HG03469 (cell line): Measurements from ENCODE around the gene SOX18.
"Not testable (repeated sequence)": the region's sequence is repeated elsewhere in the genome, so short reads cannot be mapped to it uniquely, and the experiment has no call there.

Experiments
- ATAC-seq: cut with Tn5 transposase; IDR thresholded peaks from one replicate; pipeline ENCODE4 v1.9.1; 2021; ENCODE audit warnings: mild to moderate bottlenecking, moderate library complexity, moderate number of reproducible peaks; ENCODE audit not compliant: unreplicated experiment

The SOX18 gene

DNA sequence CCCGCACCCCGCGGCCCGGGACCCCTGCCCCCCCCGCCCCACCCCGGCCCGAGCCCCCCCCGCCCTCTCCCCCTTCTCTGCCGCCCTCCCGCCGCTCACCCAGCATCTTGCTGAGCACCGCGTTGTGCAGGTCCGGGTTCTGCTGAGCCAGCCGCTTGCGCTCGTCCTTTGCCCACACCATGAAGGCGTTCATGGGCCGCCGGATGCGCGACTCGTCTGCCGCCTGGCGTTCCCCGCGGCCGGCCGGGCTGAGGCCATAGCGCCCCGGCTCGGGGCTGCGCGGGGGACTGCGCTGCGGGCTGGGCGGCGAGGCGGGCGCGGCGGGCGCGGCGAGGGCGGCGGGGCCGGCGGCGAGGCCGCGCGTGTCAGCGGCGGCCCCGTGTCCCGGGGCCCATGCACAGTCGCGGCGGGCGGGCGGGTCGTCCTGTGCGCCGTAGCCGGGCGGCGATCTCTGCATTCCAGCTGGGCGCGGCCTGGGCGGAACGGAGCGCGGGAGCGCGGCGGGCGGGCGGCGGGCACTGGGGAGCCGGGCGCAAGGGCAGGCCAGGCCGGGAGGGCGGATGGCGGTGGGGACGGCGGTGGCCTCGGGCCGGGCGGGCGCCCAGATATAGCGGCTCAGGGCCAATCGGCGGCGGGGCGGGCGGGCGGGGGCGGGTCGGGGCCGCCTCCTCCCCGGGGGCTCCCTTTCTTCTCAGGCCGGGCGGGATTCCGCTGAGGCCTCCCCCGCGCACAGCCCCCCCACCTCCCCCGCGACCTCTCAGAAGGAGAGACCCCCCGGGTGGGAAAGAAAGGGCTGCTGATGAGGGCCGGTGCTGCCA lies at the start of gene SOX18:
Gene SOX18, minus strand, starts transcription at position 580 of the 818 bp plus-strand sequence. Its CDS starts 123 bp downstream, at position 457.
- no peak for ATAC-seq

DNA sequence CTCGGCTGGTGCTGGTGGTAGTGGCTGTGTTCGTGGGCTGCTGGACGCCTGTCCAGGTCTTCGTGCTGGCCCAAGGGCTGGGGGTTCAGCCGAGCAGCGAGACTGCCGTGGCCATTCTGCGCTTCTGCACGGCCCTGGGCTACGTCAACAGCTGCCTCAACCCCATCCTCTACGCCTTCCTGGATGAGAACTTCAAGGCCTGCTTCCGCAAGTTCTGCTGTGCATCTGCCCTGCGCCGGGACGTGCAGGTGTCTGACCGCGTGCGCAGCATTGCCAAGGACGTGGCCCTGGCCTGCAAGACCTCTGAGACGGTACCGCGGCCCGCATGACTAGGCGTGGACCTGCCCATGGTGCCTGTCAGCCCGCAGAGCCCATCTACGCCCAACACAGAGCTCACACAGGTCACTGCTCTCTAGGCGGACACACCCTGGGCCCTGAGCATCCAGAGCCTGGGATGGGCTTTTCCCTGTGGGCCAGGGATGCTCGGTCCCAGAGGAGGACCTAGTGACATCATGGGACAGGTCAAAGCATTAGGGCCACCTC lies 49.1 kb upstream of the SOX18 start:
- ATAC-seq = no peak

GRCh38 chr20:64096535-64096934 lies 47.1 kb upstream of the SOX18 start:
- no peak for ATAC-seq

GRCh38 chr20:64095927-64096326 lies 46.5 kb upstream of the SOX18 start:
- ATAC-seq = no peak

DNA sequence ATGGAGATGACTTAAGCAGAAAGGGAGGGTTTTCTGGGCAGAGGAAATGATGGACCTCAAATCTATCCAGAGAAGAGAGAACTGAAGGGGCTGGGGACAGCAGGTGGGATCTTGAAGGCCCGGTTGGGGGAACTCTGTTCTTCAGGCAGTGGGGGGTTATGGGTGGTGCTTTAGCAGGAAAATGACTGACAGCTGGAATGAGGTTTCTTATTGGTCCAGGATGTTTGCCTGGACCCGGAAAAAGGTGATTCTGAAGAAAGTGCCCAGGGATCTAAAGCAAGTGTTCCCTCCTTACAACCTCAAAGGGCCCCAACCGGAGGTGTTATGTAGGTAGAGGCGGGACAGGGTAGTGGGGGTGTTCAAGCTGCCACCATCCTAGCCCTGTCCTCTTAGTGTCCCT lies 46.0 kb upstream of the SOX18 start:
- no peak for ATAC-seq

GRCh38 chr20:64093013-64093503 lies 43.6 kb upstream of the SOX18 start:
- no peak for ATAC-seq

- ATAC-seq = no peak
Measured at GRCh38 chr20:64092258-64093012, 43.0 kb upstream of the SOX18 start.

- ATAC-seq = no peak
Measured at GRCh38 chr20:64091770-64092169, 42.3 kb upstream of the SOX18 start.

DNA sequence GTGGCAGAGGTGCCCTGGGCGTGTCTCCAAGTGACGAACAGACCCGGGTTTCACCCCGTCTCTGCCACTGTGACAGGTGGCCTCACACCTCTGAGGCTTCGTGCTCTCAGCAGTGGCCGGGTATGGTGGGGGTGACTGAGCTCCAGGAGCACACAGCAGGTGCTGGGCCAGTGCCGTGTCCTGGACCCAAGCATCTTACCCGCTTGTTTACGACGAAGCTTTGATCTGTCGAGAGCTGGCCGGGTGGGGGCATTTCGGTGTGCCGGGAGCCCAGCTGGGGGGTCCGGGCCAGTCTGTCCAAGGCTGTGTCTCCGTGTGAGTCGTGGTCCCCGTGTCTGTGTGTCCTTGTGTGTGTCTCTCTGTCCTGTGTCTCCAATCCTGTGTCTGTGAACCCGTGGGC lies 41.9 kb upstream of the SOX18 start:
- no peak for ATAC-seq

GRCh38 chr20:64090165-64090564 lies 40.7 kb upstream of the SOX18 start:
- no peak for ATAC-seq

DNA sequence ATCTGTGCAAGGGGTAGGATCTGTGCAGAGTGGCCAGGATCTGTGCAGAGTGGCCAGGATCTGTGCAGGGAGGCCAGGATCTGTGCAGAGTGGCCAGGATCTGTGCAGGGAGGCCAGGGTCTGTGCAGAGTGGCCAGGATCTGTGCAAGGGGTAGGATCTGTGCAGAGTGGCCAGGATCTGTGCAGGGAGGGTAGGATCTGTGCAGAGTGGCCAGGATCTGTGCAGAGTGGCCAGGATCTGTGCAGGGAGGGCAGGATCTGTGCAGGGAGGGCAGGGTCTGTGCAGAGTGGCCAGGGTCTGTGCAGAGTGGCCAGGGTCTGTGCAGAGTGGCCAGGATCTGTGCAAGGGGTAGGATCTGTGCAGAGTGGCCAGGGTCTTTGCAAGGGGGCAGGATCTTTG lies 39.1 kb upstream of the SOX18 start:
- ATAC-seq = not testable (repeated sequence)

- ATAC-seq = not testable (repeated sequence)
Measured at GRCh38 chr20:64087226-64087825, 37.9 kb upstream of the SOX18 start.

DNA sequence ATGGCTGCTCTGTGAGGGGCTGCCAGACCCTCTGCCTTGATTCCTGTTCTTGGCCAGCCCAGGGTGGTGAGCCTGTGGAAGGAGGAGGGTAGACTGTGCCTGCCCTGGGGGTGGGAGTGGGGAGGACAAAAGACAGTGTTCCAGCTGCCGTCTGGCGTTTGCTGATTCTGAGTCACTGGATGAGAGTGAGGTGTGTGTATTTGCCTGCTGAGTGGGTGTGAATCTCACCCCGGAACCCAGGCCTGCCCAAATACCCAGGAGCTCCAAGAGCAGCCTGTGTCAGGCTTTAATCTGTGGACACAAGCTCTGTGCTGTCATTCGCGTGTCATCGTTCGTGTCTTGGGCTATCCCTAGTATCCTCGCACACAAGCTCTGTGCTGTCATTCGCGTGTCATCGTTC lies 37.4 kb upstream of the SOX18 start:
- no peak for ATAC-seq

GRCh38 chr20:64084685-64085152 lies 35.3 kb upstream of the SOX18 start:
- no peak for ATAC-seq

DNA sequence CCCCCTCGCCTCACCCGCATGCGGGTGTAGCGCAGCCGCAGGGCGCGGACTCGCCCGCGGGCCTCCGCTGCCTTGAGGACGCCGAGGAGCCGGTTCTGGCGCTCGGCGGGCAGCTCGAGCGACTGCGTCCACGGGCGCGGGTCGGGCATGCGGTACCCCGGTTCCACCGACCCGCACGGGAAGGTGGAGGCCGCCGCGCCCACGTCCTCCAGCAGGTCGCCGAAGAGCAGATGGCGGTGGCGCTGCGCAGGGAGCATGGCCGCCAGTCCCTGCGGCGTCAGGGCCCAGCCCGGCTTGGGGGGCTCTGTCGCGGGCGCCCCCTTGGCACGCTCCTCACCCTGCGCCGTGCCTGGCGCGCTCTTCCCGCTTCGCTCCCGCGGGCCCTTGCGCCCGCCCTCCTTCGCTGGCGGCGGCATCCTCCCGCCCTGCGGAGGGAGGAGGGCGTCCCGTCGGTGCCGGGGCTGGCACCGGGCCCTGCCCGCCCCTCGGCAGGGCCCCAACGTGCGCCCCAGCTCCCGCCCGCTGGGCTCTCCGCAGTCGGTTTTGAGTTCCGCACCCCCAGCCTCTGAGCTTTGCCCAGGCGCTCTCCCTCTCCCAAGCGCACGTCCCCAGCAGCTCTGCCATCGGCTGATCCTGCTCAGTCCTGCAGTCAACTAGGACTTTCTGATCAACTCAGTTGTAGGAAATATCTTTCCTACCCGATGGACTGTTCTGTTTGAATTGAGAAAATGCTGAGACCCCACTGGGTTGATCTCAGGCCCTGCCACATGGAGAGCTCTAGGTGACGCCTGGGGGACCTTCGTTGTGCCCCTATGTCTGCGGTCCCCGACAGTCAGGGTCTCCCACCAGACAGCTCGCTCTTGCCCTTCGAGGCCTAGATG lies 34.6 kb upstream of the SOX18 start, which contains the start of gene LKAAEAR1:
Gene LKAAEAR1, minus strand, starts transcription at position 595 of the 881 bp plus-strand sequence. Its CDS starts 179 bp downstream, at position 416.
- no peak for ATAC-seq

DNA sequence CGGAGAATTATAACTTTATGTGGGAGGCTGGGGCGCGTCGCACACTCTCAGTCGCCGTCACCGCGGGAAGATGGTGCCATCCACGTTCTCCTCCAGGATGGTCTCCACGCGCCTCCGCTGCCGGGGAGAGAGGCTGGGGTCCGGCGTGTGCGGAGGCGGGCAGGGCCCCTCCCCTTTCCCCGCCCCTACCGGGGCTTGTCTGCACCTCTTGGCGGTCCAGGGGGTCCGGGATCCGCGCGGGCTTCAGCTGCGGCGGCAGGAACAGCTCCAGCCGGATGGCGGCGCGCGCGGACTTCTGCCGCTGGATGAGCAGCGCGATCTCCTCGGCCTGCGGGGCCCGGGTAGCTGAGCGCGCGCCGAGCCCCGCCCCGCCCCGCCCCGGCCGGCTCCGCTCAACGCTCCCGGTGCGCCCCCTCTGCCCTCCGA lies 34.0 kb upstream of the SOX18 start:
- no peak for ATAC-seq

- ATAC-seq = no peak
Measured at GRCh38 chr20:64082820-64083377, 33.5 kb upstream of the SOX18 start.

- ATAC-seq = no peak
Measured at GRCh38 chr20:64082126-64082731, 32.8 kb upstream of the SOX18 start.

- no peak for ATAC-seq
Measured at GRCh38 chr20:64081624-64081964, 32.2 kb upstream of the SOX18 start.
